Keratinocyte (primary cell): ENCODE results near the gene FGGY. TPM values are rescaled to one million over a fixed set of nuclear protein-coding genes. Genes with fewer than 3 reads are reported as not detected.

Source experiments
- DNase-seq: peaks from one replicate; pipeline ENCODE4 v3.0.0-alpha.2; 2011; ENCODE audit warnings: low read depth, missing footprints, low spot score
- FAIRE-seq: peaks from 2 replicates; lab custom pipeline; 2011; peaks lifted over from hg19 to GRCh38; lab: Jason Lieb, UNC
- H2AFZ ChIP-seq: 2 replicates; pipeline ENCODE4 v1.6.0; 2012; ENCODE audit warnings: low read length, control low read depth, inconsistent platforms; ENCODE audit not compliant: control insufficient read depth
- H3K27ac ChIP-seq: 2 replicates; pipeline ENCODE4 v1.5.1; 2011; ENCODE audit warnings: low read length; ENCODE audit not compliant: control insufficient read depth, insufficient read depth
- H3K27me3 ChIP-seq: 3 replicates; pipeline ENCODE4 v1.6.0; 2011; ENCODE audit warnings: low read length; ENCODE audit not compliant: control insufficient read depth, insufficient read depth; ENCODE audit errors: extremely low read depth
- H3K36me3 ChIP-seq, 2 experiments: 2 replicates in 1 of 2; 3 replicates in 1 of 2; pipeline ENCODE4 v1.5.1; 2011; ENCODE audit warnings: low read length in 2 of 2, mild to moderate bottlenecking in 1 of 2; ENCODE audit not compliant: control insufficient read depth in 2 of 2, insufficient read depth in 2 of 2; ENCODE audit errors: extremely low read depth in 1 of 2
- H3K4me1 ChIP-seq: 3 replicates; pipeline ENCODE4 v1.5.1; 2011; ENCODE audit warnings: low read length; ENCODE audit not compliant: control insufficient read depth, insufficient read depth; ENCODE audit errors: extremely low read depth
- H3K4me2 ChIP-seq: 3 replicates; pipeline ENCODE4 v1.6.0; 2011; ENCODE audit warnings: low read depth, low read length; ENCODE audit not compliant: control insufficient read depth, insufficient read depth; ENCODE audit errors: extremely low read depth
- H3K4me3 ChIP-seq, 3 experiments: fragments of 200-600 bp in 1 of 3; sonication (generic) in 1 of 3; 2 replicates in 2 of 3; 3 replicates in 1 of 3; pipeline ENCODE4 v1.5.1; 2011 to 2016; ENCODE audit warnings: low read length in 3 of 3, mild to moderate bottlenecking in 3 of 3, control low read depth in 2 of 3, inconsistent platforms in 1 of 3, low read depth in 1 of 3, mixed read lengths in 1 of 3, mixed run types in 1 of 3, moderate library complexity in 1 of 3; ENCODE audit not compliant: control insufficient read depth in 2 of 3, insufficient read depth in 2 of 3; ENCODE audit errors: extremely low read depth in 1 of 3
- H3K79me2 ChIP-seq: 2 replicates; pipeline ENCODE4 v1.6.0; 2012; ENCODE audit warnings: low read length; ENCODE audit not compliant: control insufficient read depth, insufficient read depth
- H3K9ac ChIP-seq: 3 replicates; pipeline ENCODE4 v1.6.0; 2011; ENCODE audit warnings: low read length; ENCODE audit not compliant: control insufficient read depth, insufficient read depth; ENCODE audit errors: extremely low read depth
- H3K9me1 ChIP-seq: 3 replicates; pipeline ENCODE4 v1.6.0; 2011; ENCODE audit warnings: low read length; ENCODE audit not compliant: control insufficient read depth, insufficient read depth; ENCODE audit errors: extremely low read depth
- H3K9me3 ChIP-seq: 2 replicates; pipeline ENCODE4 v1.5.1; 2012; ENCODE audit warnings: low read depth, low read length; ENCODE audit not compliant: control insufficient read depth
- H4K20me1 ChIP-seq: 3 replicates; pipeline ENCODE4 v1.6.0; 2011; ENCODE audit warnings: low read length; ENCODE audit not compliant: control insufficient read depth, insufficient read depth; ENCODE audit errors: extremely low read depth
- EZH2 ChIP-seq: IDR thresholded peaks from one replicate; pipeline ENCODE4 v1.6.1; 2012; ENCODE audit warnings: inconsistent platforms, mild to moderate bottlenecking, low read length, moderate library complexity
- dilution Hi-C: fragments of 300-500 bp; cut with MboI; formaldehyde crosslinking; loops from one replicate; pipeline ENCODE4 v1.7.0; 2020; ENCODE audit warnings: low sequenced_read_pairs; ENCODE audit not compliant: extremely low pct_ligation_motif_present
- polyA plus RNA-seq, 5 experiments: library from polyadenylated mRNA; depleted of rRNA in 3 of 5; stranded (reverse) in 3 of 5; stranded (forward) in 1 of 5; unstranded in 1 of 5; fragments of >200 nt; gene quantifications; 1 replicate in 1 of 5; 2 replicates in 3 of 5; 3 replicates in 1 of 5; pipeline versions ENCODE4 v1.2.1 to v1.2.3, GENCODE V29; 2011 to 2012; ENCODE audit warnings: missing spikeins in 2 of 5, low read depth in 1 of 5, low replicate concordance in 1 of 5
- TF ChIP-seq, protein P1 (sequence below), 3 experiments: IDR thresholded peaks in 1 of 3; conservative IDR thresholded peaks in 1 of 3; optimal IDR thresholded peaks in 1 of 3; 2 replicates in 2 of 3; 3 replicates in 1 of 3; pipeline versions ENCODE3 to v1.5.1; 2011; ENCODE audit warnings: low read length in 3 of 3, mild to moderate bottlenecking in 3 of 3, moderate library complexity in 2 of 3, control low read depth in 1 of 3, inconsistent platforms in 1 of 3; ENCODE audit not compliant: insufficient read depth in 2 of 3; ENCODE audit errors: extremely low read depth in 1 of 3

Gene FGGY
- polyA plus RNA-seq, 1 donor (not counting 4 experiments of a cell fraction or from before 2014, with no cell fraction given), result 16.6 TPM

DNA sequence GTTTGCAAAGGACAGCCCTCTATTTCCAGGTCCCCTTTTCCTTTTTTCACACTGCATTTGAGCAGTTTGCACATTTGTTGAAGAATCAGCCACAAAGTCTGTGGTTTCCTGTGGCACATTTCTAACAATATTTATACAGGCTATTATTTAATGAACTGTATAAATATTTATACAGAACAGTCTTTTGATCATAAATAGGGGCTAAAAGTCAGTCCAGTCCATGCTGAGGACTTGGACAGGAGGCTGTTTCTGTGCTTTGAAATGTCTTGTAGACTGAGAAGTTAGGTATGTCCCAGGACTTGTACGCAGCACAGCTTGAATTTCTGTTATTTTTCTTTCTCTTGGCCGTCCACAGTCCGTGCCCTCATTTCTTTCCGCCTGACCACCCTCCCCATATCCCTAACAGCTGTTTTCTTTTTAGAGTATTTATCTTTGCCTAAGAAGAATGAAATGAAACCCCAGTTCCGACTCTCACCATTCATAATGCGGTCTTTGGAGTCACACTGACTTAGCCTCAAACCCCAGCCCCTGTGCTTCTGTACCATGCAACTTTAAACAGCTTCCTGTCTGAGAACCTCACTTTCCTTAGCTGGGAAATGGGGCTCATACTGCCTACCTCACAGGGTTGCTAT lies 19.7 kb downstream of the FGGY start:
- FAIRE-seq (no peak), DNase-seq (no peak)
- H3K9me1 ChIP-seq, result no peaks in the 10 kb centered on the region
- no peaks in the 10 kb centered on the region for H3K27me3 ChIP-seq
- no peak overlapping the region for H3K4me3 ChIP-seq
- dilution Hi-C loops, result no loop called here
- no peaks in the 10 kb centered on the region for H3K4me1 ChIP-seq
- H3K36me3 ChIP-seq, result peaks cover 0 to 2% of the 10 kb centered on the region in 2 experiments
- no peaks in the 10 kb centered on the region for H3K79me2 ChIP-seq
- no peak for TF ChIP-seq EZH2
- TF ChIP-seq, protein P1, sequence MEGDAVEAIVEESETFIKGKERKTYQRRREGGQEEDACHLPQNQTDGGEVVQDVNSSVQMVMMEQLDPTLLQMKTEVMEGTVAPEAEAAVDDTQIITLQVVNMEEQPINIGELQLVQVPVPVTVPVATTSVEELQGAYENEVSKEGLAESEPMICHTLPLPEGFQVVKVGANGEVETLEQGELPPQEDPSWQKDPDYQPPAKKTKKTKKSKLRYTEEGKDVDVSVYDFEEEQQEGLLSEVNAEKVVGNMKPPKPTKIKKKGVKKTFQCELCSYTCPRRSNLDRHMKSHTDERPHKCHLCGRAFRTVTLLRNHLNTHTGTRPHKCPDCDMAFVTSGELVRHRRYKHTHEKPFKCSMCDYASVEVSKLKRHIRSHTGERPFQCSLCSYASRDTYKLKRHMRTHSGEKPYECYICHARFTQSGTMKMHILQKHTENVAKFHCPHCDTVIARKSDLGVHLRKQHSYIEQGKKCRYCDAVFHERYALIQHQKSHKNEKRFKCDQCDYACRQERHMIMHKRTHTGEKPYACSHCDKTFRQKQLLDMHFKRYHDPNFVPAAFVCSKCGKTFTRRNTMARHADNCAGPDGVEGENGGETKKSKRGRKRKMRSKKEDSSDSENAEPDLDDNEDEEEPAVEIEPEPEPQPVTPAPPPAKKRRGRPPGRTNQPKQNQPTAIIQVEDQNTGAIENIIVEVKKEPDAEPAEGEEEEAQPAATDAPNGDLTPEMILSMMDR (optimal IDR thresholded peaks at IDR 0.05 in 1 of 3, IDR thresholded peaks at IDR 0.05 in 1 of 3, conservative IDR thresholded peaks at IDR 0.05 in 1 of 3; ENCODE audit: extremely low read depth in 1 of 3, insufficient read depth in 2 of 3, low read length in 3 of 3), result no peak
- H2AFZ ChIP-seq, result no peak overlapping the region
- no peak overlapping the region for H3K9ac ChIP-seq
- H3K27ac ChIP-seq, result no peak overlapping the region
- no peaks in the 10 kb centered on the region for H3K9me3 ChIP-seq
- H3K4me2 ChIP-seq, result no peak overlapping the region
- H4K20me1 ChIP-seq, result no peaks in the 10 kb centered on the region

DNA sequence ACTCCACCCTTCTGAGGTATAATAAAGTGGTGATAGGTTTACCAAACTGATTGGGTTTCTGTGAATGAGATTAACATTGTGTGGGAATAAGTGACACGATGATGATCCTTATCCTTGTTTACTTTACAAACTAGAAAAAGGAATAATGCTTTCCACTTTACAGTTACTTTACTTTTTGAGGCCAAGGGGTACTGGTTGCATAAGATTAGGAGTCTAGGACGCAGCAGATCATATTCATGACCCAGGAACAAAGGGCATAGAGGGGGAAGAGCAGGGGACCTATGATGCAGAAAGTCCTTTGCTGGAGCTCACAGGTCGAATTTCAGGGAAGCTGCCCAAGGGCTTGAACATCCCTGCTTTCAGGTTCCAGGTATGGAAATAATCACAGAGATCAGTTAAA lies 20.4 kb downstream of the FGGY start:
- H3K4me1 ChIP-seq, result no peaks in the 10 kb centered on the region
- TF ChIP-seq EZH2, result no peak
- TF ChIP-seq, protein P1 (optimal IDR thresholded peaks at IDR 0.05 in 1 of 3, IDR thresholded peaks at IDR 0.05 in 1 of 3, conservative IDR thresholded peaks at IDR 0.05 in 1 of 3; ENCODE audit: extremely low read depth in 1 of 3, insufficient read depth in 2 of 3, low read length in 3 of 3), result no peak
- H3K9me1 ChIP-seq, result no peaks in the 10 kb centered on the region
- no peaks in the 10 kb centered on the region for H3K79me2 ChIP-seq
- H2AFZ ChIP-seq, result no peak overlapping the region
- H3K36me3 ChIP-seq, result peaks cover 0 to 2% of the 10 kb centered on the region in 2 experiments
- no peak for FAIRE-seq
- no peak for DNase-seq
- no peaks in the 10 kb centered on the region for H3K9me3 ChIP-seq
- no peak overlapping the region for H3K4me3 ChIP-seq
- H3K4me2 ChIP-seq, result no peak overlapping the region
- H4K20me1 ChIP-seq, result no peaks in the 10 kb centered on the region
- no peak overlapping the region for H3K27ac ChIP-seq
- no peak overlapping the region for H3K9ac ChIP-seq
- dilution Hi-C loops, result no loop called here
- no peaks in the 10 kb centered on the region for H3K27me3 ChIP-seq
